Sigmoid colon (tissue), 4 donors: ENCODE results near the gene SARS2.

ENCODE experiments used
- EP300 ChIP-seq, 4 donors: sonication (generic); formaldehyde crosslinking; IDR thresholded peaks; one replicate each; pipeline ENCODE4 v1.6.1; 2017; ENCODE audit warnings: antibody characterized with exemption in 4 of 4
- POLR2AphosphoS5 ChIP-seq, 4 donors: sonication (generic); formaldehyde crosslinking; IDR thresholded peaks; one replicate each; pipeline ENCODE4 v1.6.1; 2017; ENCODE audit warnings: antibody characterized with exemption in 4 of 4
- TF ChIP-seq, protein P1 (sequence below), 4 experiments: fragments of 450-650 bp in 3 of 4; fragments of 200-600 bp in 1 of 4; IDR thresholded peaks; one replicate each; pipeline ENCODE4 v1.5.1; 2016 to 2019; ENCODE audit warnings: antibody characterized with exemption in 4 of 4, mild to moderate bottlenecking in 3 of 4, moderate library complexity in 2 of 4

DNA sequence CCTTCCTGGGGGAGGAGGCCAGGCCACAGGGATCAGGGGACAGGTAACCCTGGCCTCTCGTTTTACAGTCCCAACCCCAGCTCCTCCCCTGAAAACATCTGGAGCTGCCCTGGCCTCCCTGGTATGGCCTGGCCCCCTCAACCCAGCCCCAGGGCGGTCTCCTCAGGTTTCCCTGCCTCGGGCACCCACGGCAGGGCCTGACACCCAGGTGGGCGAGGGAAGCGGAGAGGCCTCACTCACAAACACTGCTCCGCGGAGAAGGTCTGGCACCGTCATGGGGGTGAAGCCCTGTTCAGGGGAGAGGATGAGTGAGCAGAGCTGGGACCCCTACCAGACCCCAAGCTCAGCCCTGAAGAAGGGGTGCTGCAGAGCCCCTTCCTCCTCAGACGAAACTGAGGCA, 12.0 kb downstream of the SARS2 start:
- TF ChIP-seq, protein P1, sequence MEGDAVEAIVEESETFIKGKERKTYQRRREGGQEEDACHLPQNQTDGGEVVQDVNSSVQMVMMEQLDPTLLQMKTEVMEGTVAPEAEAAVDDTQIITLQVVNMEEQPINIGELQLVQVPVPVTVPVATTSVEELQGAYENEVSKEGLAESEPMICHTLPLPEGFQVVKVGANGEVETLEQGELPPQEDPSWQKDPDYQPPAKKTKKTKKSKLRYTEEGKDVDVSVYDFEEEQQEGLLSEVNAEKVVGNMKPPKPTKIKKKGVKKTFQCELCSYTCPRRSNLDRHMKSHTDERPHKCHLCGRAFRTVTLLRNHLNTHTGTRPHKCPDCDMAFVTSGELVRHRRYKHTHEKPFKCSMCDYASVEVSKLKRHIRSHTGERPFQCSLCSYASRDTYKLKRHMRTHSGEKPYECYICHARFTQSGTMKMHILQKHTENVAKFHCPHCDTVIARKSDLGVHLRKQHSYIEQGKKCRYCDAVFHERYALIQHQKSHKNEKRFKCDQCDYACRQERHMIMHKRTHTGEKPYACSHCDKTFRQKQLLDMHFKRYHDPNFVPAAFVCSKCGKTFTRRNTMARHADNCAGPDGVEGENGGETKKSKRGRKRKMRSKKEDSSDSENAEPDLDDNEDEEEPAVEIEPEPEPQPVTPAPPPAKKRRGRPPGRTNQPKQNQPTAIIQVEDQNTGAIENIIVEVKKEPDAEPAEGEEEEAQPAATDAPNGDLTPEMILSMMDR (IDR thresholded peaks at IDR 0.05), result no peak
- TF ChIP-seq POLR2AphosphoS5 (IDR thresholded peaks at IDR 0.05), result no peak
- no peak for TF ChIP-seq EP300 (IDR thresholded peaks at IDR 0.05)
